HepG2 (cell line): Measurements from ENCODE around the gene SDC3. TPM values are rescaled to one million over a fixed set of nuclear protein-coding genes. Genes with fewer than 3 reads are reported as not detected.
A peak's percentile ranks its signal among the peaks of the same experiment; 100 is the strongest.

ENCODE experiments used
- AGO1 ChIP-seq: fragments of 200-400 bp; formaldehyde crosslinking; IDR thresholded peaks from 2 replicates; pipeline ENCODE4 v1.6.1; 2017; ENCODE audit warnings: mild to moderate bottlenecking, low read depth, low read length, moderate library complexity; ENCODE audit not compliant: poor library complexity, severe bottlenecking
- ATF1 ChIP-seq: IDR thresholded peaks from 2 replicates; pipeline ENCODE4 v1.6.1; 2016; ENCODE audit warnings: mild to moderate bottlenecking, control low read depth
- DDIT3 ChIP-seq: sonication (generic); formaldehyde crosslinking; IDR thresholded peaks from 2 replicates; pipeline ENCODE4 v1.4.0; 2020; ENCODE audit warnings: mild to moderate bottlenecking, missing genetic modification reagents
- ESRRA ChIP-seq: sonication (generic); formaldehyde crosslinking; IDR thresholded peaks from 2 replicates; pipeline ENCODE4 v1.5.1; 2020; ENCODE audit warnings: mild to moderate bottlenecking, low read depth, missing genetic modification reagents
- HNRNPL ChIP-seq: fragments of 200-400 bp; formaldehyde crosslinking; IDR thresholded peaks from 2 replicates; pipeline ENCODE4 v1.6.1; 2017; ENCODE audit warnings: mild to moderate bottlenecking, low read depth, low read length
- MEF2D ChIP-seq: sonication (generic); formaldehyde crosslinking; IDR thresholded peaks from 2 replicates; pipeline ENCODE4 v1.5.1; 2020; ENCODE audit warnings: mild to moderate bottlenecking, missing genetic modification reagents
- NFIB ChIP-seq: sonication (generic); formaldehyde crosslinking; IDR thresholded peaks from 2 replicates; pipeline ENCODE4 v1.9.0; 2021; ENCODE audit warnings: missing genetic modification reagents, mild to moderate bottlenecking, borderline replicate concordance
- SMARCC2 ChIP-seq: fragments of 450-650 bp; IDR thresholded peaks from 2 replicates; pipeline ENCODE4 v1.6.1; 2017; ENCODE audit warnings: antibody characterized with exemption, mild to moderate bottlenecking
- SOX5 ChIP-seq: IDR thresholded peaks from 2 replicates; pipeline ENCODE4 v1.6.1; 2016; ENCODE audit warnings: borderline replicate concordance
- SP140L ChIP-seq: sonication (generic); formaldehyde crosslinking; IDR thresholded peaks from 2 replicates; pipeline ENCODE4 v1.4.0; 2020; ENCODE audit warnings: missing genetic modification reagents, borderline replicate concordance
- SP4 ChIP-seq: sonication (generic); formaldehyde crosslinking; IDR thresholded peaks from 2 replicates; pipeline ENCODE4 v1.8.1; 2023; ENCODE audit warnings: mild to moderate bottlenecking, missing genetic modification reagents
- THAP7 ChIP-seq: sonication (generic); formaldehyde crosslinking; IDR thresholded peaks from 2 replicates; pipeline ENCODE4 v1.8.1; 2023; ENCODE audit warnings: mild to moderate bottlenecking, missing genetic modification reagents
- TMF1 ChIP-seq: sonication (generic); formaldehyde crosslinking; IDR thresholded peaks from 2 replicates; pipeline ENCODE4 v1.8.1; 2022; ENCODE audit warnings: low read depth, missing genetic modification reagents
- ZBTB1 ChIP-seq: sonication (generic); formaldehyde crosslinking; IDR thresholded peaks from 2 replicates; pipeline ENCODE4 v1.4.0; 2020; ENCODE audit warnings: missing genetic modification reagents, borderline replicate concordance
- ZEB1 ChIP-seq: IDR thresholded peaks from 2 replicates; pipeline ENCODE4 v1.6.1; 2012; ENCODE audit warnings: mild to moderate bottlenecking, low read depth, inconsistent platforms; ENCODE audit not compliant: insufficient replicate concordance
- ZNF329 ChIP-seq: sonication (generic); formaldehyde crosslinking; IDR thresholded peaks from 2 replicates; pipeline ENCODE4 v1.9.0; 2021; ENCODE audit warnings: low read depth, mild to moderate bottlenecking, missing genetic modification reagents
- ZNF567 ChIP-seq: sonication (generic); formaldehyde crosslinking; IDR thresholded peaks from 2 replicates; pipeline ENCODE4 v1.8.1; 2023; ENCODE audit warnings: mild to moderate bottlenecking, missing genetic modification reagents, borderline replicate concordance
- ZNF724P ChIP-seq: sonication (generic); formaldehyde crosslinking; IDR thresholded peaks from 2 replicates; pipeline ENCODE4 v1.8.0; 2022; ENCODE audit warnings: missing genetic modification reagents, borderline replicate concordance
- ZNF879 ChIP-seq: sonication (generic); formaldehyde crosslinking; IDR thresholded peaks from 2 replicates; pipeline ENCODE4 v1.8.1; 2023; ENCODE audit warnings: missing genetic modification reagents
- polyA plus RNA-seq, 8 experiments: library from polyadenylated mRNA; depleted of rRNA in 3 of 8; stranded (reverse) in 7 of 8; unstranded in 1 of 8; fragments of >200 nt; fragmentation: Illumina TruSeq in 4 of 8; extraction: Trizol in 4 of 8; gene quantifications; 2 replicates each; pipeline versions ENCODE4 v1.2.1 to v1.2.3, GENCODE V29; 2011 to 2016; ENCODE audit warnings: low read depth in 4 of 8, missing spikeins in 1 of 8, mixed read lengths in 1 of 8; ENCODE audit not compliant: insufficient read depth in 1 of 8
- total RNA-seq, 5 experiments: library from RNA; depleted of rRNA; stranded (reverse); fragments of >200 nt; fragmentation: Illumina TruSeq; extraction: Trizol; gene quantifications; 2 replicates each; pipeline ENCODE4 v1.2.3, GENCODE V29; 2016; ENCODE audit warnings: low read depth in 1 of 5
- TF ChIP-seq, protein P1 (sequence below): sonication (generic); formaldehyde crosslinking; IDR thresholded peaks from 2 replicates; pipeline ENCODE4 v1.8.1; 2023; ENCODE audit warnings: mild to moderate bottlenecking, missing genetic modification reagents, borderline replicate concordance
- TF ChIP-seq, protein P2 (sequence below): sonication (generic); formaldehyde crosslinking; IDR thresholded peaks from 2 replicates; pipeline ENCODE4 v1.5.1; 2020; ENCODE audit warnings: mild to moderate bottlenecking, missing genetic modification reagents, moderate library complexity
- TF ChIP-seq, protein P3 (sequence below): sonication (generic); formaldehyde crosslinking; IDR thresholded peaks from 2 replicates; pipeline ENCODE4 v1.5.1; 2020; ENCODE audit warnings: missing genetic modification reagents, mild to moderate bottlenecking, borderline replicate concordance
- TF ChIP-seq, protein P4 (sequence below): sonication (generic); formaldehyde crosslinking; IDR thresholded peaks from 2 replicates; pipeline ENCODE4; 2020; ENCODE audit warnings: missing genetic modification reagents, mild to moderate bottlenecking, borderline replicate concordance

Gene SDC3
- total and polyA plus RNA-seq, 2 of the 13 experiments (the other 11 are each of a cell fraction or from before 2014, with no cell fraction given) = 0.49 to 0.84 TPM

GRCh38 chr1:30892671-30893073 lies 15.9 kb downstream of the SDC3 start (continued):
- TF ChIP-seq AGO1 = no peak
- no peak for TF ChIP-seq SMARCC2
- no peak for TF ChIP-seq ZNF329
- TF ChIP-seq, protein P1, sequence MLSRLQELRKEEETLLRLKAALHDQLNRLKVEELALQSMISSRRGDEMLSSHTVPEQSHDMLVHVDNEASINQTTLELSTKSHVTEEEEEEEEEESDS (CRISPR knock-in tag) = no peak
- no peak for TF ChIP-seq TMF1 (CRISPR knock-in tag)
- TF ChIP-seq, protein P2, sequence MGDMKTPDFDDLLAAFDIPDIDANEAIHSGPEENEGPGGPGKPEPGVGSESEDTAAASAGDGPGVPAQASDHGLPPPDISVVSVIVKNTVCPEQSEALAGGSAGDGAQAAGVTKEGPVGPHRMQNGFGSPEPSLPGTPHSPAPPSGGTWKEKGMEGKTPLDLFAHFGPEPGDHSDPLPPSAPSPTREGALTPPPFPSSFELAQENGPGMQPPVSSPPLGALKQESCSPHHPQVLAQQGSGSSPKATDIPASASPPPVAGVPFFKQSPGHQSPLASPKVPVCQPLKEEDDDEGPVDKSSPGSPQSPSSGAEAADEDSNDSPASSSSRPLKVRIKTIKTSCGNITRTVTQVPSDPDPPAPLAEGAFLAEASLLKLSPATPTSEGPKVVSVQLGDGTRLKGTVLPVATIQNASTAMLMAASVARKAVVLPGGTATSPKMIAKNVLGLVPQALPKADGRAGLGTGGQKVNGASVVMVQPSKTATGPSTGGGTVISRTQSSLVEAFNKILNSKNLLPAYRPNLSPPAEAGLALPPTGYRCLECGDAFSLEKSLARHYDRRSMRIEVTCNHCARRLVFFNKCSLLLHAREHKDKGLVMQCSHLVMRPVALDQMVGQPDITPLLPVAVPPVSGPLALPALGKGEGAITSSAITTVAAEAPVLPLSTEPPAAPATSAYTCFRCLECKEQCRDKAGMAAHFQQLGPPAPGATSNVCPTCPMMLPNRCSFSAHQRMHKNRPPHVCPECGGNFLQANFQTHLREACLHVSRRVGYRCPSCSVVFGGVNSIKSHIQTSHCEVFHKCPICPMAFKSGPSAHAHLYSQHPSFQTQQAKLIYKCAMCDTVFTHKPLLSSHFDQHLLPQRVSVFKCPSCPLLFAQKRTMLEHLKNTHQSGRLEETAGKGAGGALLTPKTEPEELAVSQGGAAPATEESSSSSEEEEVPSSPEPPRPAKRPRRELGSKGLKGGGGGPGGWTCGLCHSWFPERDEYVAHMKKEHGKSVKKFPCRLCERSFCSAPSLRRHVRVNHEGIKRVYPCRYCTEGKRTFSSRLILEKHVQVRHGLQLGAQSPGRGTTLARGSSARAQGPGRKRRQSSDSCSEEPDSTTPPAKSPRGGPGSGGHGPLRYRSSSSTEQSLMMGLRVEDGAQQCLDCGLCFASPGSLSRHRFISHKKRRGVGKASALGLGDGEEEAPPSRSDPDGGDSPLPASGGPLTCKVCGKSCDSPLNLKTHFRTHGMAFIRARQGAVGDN (CRISPR knock-in tag) = no peak; the same call in 1 of the 2 replicates
- no peak for TF ChIP-seq ZNF724P
- no peak for TF ChIP-seq ZNF879 (CRISPR knock-in tag)
- TF ChIP-seq DDIT3 (CRISPR knock-in tag) = no peak
- no peak for TF ChIP-seq ZBTB1 (CRISPR knock-in tag)
- TF ChIP-seq ZNF567 (CRISPR knock-in tag) = no peak
- TF ChIP-seq MEF2D (CRISPR knock-in tag) = no peak
- no peak for TF ChIP-seq ZEB1
- peak; percentile 95 for TF ChIP-seq ESRRA
- TF ChIP-seq ATF1 (CRISPR knock-in tag) = no peak
- TF ChIP-seq, protein P3, sequence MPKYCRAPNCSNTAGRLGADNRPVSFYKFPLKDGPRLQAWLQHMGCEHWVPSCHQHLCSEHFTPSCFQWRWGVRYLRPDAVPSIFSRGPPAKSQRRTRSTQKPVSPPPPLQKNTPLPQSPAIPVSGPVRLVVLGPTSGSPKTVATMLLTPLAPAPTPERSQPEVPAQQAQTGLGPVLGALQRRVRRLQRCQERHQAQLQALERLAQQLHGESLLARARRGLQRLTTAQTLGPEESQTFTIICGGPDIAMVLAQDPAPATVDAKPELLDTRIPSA (CRISPR knock-in tag) = no peak
- TF ChIP-seq SP140L (CRISPR knock-in tag) = no peak
- no peak for TF ChIP-seq SOX5 (CRISPR knock-in tag)
- TF ChIP-seq, protein P4, sequence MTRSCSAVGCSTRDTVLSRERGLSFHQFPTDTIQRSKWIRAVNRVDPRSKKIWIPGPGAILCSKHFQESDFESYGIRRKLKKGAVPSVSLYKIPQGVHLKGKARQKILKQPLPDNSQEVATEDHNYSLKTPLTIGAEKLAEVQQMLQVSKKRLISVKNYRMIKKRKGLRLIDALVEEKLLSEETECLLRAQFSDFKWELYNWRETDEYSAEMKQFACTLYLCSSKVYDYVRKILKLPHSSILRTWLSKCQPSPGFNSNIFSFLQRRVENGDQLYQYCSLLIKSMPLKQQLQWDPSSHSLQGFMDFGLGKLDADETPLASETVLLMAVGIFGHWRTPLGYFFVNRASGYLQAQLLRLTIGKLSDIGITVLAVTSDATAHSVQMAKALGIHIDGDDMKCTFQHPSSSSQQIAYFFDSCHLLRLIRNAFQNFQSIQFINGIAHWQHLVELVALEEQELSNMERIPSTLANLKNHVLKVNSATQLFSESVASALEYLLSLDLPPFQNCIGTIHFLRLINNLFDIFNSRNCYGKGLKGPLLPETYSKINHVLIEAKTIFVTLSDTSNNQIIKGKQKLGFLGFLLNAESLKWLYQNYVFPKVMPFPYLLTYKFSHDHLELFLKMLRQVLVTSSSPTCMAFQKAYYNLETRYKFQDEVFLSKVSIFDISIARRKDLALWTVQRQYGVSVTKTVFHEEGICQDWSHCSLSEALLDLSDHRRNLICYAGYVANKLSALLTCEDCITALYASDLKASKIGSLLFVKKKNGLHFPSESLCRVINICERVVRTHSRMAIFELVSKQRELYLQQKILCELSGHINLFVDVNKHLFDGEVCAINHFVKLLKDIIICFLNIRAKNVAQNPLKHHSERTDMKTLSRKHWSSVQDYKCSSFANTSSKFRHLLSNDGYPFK = no peak
- no peak for TF ChIP-seq HNRNPL
- TF ChIP-seq NFIB = no peak
- TF ChIP-seq THAP7 (CRISPR knock-in tag) = no peak
- no peak for TF ChIP-seq SP4 (CRISPR knock-in tag)
